Measurements from ENCODE around the gene COL3A1.

COL3A1 gene

DNA sequence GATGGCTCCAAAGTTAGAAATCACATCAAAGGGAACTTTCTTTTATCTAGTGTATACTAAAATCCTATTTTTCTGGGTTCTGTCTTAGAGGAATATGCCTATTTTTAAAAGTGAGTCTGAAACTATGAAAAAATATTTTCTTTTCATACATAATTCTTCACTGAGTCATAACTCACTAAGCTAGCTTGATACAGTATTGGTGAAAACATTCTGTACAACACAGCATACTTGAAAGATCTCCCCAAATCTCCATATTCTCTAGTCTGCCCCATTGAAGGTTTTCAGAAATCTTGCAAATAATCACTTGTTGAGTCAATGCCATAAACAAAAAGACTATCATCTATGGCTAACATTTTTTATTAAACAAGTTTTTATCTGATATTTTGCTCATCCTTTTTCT lies 44.5 kb downstream of the COL3A1 start:
- DNase-seq: no peak

DNA sequence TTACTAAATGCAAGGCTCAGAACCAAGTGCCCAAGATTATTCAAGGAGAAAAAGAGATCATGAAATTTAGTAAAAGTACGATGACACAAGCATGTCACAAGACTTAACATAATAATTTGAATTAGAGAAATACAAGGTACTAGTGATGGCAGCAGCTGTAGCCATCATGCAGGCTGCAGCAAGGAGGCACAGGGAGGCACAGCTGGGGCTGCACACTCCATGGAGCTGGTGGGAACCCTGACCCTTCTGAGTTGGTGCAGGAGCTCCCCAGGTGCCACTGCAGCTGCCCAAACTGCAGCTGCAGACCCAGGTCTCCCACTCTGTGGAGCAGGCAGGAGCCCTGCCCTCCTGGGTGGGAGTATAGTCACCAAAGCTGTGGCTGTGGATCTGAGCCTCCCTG lies 46.0 kb downstream of the COL3A1 start:
- no peak for DNase-seq

DNA sequence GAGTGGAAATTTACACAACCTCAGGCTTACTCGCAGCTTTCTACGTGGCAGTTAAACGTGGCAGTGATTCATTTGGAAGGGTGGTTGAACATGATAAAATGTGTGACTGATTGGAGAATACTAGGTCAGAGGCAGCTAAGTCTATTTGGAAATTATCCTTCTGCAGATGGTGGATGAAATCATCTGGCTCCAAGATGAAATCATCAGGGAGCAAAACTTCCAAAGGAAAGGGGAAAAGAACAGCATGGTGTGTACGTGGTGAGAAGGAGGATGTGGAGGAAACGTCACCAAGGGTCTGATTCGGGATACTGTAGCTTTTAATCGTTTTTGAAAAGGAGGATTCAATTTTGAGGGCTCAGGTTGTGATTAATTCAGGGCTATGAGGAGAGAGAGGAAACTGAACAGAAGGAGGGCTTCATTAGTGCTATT lies 47.9 kb downstream of the COL3A1 start:
- DNase-seq: no peak

DNA sequence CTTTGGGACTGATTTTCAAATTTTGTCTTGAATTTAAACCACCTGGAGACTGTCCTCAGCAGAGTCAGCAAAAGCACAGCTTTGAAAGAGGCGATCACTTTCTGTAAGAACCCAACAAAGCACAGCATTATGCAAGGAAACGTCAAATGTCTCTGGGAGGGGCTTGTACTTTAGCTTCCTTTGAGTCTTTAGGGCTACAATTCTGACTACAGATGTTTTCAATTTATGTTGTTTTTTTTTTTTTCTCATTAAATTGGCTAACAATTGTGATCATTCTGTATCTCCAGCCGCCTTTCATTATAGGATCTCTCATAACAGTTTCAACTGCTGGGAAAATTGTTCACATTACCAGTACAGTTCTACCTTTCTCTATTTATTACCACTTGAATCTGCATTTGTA lies 48.3 kb downstream of the COL3A1 start:
- no peak for DNase-seq

DNA sequence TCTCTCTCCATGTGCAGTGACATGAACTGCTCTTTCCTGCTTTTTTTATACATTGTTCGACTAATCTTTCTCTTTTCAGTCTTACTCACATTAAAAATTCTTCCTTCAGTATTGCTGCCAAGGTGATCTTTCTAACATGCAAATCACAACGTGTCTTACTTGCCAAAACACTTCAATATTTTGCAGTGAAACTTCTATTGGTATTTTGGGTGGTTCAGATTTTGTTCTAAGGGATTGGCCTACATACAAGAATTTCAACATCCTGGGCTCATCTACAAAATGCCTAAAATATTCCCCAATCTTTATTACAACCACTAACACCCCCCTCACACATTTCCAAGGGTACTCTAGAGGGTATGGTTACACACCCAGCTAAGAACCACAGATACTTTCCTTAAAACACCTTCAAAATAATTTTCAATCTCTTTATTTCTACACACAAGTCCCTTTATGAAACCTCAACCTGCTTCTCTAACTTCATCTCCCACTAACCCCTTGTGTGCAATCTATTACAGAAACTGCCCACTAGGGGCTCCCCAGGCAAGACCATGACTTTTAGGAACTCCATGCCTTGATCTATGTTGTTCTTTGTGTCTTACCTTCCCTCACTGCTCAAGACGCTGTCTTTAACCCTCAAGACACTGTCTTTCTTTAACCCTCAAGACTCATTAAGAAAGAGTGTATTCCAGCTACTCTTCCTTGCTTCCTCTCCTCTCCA lies 50.9 kb downstream of the COL3A1 start:
- DNase-seq: no peak

DNA sequence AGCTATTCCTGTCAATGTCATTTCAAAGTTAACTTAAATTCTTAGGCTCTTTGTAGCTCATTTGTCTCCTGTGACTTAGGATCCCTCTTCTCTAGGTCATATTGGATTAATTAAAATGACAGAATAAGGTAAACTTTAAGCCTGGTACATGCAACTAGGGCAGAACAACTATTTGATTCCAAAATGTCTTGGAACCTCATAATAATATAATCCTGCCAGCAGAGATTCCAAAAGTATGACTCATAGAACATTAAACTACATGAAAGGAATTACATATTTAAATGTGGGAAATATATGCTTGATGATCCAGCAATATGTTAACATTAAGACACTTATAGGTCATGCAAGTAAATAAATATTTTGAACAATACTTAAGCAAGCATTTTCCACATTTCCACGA lies 63.3 kb downstream of the COL3A1 start:
- DNase-seq: no peak

DNA sequence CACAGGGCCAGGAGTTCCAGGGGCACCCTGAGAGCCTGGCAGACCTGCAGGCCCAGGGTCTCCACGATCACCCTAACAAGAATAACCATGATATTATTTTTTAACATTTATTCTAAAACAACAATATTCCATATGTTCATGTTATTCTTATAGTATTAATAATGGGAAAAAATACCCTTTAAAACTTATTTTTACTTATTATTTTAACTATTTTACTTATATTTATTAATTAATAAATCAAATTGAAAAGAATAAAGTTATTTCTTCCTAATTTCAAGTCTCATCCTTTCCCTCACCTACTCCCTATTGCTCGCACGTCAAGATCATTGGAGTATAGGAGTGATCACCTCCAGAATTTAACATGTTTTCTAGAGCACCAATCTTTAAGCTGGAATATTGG lies 71.7 kb downstream of the COL3A1 start:
- no peak for DNase-seq

DNA sequence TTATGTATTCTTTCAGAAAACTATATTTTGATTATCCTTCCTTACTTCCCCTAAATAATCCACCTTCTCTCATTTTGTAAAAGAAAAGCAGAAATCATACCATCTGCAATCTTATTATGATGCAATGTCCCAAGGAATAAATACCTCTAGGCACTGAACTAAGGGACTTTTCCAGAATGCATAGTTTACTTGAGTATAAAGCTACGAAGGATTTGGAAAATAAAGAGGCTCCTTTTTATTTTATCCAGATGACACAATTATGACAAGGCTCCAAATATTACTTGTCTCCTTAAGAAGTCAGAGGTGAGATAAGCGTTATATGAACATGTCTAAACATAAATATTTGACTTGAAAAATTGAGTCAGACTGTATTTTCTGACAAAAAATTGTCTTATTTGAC lies 72.1 kb downstream of the COL3A1 start:
- DNase-seq: no peak

DNA sequence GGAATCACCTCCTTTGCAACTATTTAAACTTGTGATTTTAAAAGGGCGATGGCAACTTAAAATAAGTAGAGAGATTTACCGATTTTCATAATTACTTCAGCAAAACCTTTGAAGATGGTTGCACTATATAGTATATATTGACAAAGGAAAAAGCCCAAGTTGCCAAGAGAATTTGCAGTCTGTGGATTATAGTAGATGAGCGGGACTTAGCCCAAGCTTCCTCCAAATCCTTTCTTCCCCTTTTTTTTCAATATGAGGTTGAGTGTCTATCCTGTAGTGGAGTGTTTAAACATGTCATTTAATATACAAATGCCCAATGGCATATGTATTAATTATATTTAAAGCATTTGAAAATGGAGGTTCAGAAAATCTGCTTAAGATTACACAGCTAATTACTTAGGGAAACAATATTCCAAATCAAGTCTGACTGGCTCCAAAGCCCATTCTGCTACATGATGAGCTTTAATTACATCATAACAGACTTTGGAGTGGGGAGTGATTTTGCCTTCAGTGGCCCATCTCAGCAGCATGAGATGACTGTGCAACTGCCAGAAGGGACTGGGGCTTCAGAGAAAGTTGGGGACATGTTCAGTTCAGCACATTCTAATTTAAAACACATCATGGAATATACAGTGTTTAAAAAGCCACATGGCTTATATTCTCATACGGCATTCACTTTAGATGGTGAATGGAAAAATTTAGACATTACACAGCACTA lies 73.2 kb downstream of the COL3A1 start:
- DNase-seq: no peak

DNA sequence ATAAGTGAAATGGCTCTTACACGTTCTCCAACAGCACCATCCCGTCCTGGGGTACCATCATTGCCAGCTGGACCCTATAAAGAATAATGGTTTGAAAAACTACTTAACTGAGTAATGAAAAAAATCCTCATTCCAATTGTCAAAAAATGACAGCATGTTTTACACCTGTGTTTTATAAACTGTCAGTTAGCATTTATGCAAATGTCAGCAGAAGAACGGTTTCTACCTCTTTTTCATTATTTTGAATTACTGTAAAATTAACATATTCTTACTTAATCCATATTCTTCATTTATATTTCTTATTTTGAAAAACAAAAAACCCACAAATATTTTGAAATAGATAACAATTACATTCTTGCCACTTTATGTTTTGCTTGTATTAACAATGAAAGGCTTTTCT lies 74.0 kb downstream of the COL3A1 start:
- no peak for DNase-seq

DNA sequence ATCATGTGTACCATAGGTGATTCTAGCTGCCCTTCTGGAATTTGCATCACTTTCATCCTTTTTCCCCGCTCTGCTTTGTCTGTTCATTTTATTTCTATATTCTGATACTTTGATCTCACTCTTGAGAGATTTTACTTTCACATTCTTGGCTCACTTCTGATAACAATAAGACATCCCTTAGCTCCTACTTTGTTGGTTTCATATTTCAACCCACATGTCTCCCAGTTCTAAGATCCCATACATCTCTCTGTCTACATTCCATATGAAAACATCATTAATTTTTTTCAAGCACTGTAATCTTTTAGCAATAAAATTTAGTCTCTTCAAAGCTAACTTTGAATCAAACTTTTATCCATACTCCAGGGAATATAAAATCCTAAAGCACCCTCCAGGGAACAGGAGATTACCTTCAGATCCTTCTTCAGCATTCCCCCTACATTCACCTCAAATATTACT lies 75.6 kb downstream of the COL3A1 start:
- DNase-seq: no peak

DNA sequence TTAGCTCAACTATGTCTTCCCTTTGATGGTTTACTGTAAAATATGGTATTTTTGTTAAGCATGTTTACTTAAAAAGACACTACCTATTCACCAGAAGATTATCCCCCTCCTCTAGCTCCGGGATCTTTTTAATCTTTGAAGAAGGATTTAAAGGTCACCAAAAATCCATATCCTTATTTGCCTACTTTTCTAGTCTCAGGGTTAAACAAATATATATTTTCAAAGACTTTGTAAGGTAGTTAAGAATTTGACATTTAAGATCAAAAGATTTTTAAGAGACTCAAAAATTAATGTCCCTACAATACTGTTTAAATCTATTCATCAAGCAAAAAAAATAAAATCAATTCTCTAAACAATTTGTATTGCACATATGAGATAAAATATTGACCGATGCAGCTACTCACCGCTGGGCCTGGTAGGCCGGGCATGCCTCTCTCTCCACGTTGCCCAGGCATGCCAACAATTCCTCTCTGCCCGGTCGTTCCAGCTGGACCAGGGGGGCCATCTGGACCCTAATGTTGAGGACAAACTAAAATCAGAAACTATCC lies 76.1 kb downstream of the COL3A1 start:
- no peak for DNase-seq

DNA sequence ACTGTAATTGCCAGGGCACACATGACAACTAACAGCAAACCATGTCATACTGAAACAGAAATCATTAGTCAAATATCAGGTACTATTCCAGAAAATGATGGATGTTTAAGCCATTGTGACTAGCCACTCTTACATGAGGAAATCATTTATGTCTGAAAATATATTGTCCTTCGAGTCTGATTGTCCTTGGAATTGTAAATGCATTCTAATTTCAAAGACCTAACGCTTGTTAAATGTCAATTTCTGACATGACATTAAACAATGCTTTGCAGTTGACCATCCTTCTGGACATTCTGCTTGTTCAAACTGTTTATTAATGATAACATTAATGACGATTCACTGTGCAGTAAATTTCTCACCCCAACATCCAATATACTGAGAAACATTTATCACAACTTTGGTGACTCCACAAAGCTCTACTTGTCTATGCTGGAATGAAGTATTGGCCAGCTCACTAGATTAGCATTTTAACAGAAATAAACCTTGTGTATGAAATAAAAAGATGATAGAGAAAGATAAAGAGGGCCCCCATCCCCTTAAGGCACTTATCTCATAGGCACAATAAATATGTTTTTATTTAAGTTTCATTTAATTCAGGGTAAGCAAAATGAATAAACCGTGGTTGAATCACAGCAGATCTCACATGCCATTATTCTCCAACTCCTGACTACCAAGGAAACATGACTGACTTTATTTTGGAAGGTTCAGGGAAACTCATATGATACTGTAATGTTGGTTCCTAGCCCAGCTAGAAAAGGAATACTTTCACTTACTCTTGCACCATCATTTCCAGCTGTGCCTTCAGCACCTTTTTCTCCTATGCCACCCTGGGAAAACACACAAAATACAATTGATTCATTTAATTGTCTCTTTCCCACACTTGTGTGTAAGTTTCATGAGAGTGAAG lies 82.3 kb downstream of the COL3A1 start:
- DNase-seq: no peak

DNA sequence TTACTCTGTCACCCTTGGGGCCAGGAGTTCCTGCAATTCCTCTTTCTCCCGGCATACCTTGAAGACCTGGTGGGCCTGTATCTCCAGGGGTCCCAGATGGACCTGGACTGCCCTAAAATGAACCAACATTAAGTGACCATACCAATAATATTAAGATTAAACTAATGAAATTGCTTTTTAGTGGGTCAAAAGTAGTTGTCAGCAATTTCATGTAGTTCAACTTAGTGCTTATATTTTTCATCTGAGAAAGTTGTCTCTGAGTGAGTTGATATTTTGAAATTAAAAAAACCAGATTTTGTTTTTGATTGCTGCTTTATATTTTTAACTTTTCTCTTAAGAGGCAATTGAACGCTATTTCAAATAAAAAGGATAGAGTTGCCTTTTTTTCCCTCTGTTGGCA lies 83.1 kb downstream of the COL3A1 start:
- no peak for DNase-seq

DNA sequence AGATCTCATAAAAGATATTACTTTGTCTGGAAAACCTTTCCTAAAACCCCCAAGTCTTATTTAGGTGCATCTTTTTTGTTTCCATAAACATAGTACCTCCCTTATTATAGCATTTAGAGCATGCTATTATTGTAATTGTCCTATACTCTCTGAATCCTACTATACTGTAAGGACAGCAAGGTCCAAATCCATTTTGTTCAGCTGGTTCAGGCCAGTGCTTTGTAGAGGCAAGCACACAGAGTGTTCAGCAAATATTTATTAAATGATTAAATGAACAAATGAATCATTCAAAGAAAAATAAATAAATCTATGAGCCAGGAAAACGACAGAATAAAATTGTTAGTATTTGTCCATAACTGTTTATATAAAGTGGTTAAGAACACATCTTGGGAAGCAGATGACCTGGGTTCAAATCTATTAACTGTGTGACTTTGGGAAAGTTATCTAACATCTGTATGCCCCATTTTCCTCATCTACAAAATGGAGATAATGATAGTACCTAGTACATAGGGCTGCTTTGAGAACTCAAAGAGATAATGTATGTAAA lies 86.0 kb downstream of the COL3A1 start:
- no peak for DNase-seq

Measured in CD4-positive, alpha-beta T cell treated with Interleukin-17A for 4 hours (primary cell).